ENCODE data around the gene TLR3. TPM values are rescaled to one million over a fixed set of nuclear protein-coding genes. Genes with fewer than 3 reads are reported as not detected.
"Not testable (repeated sequence)": the region's sequence is repeated elsewhere in the genome, so short reads cannot be mapped to it uniquely, and the experiment has no call there.

The TLR3 gene
- total RNA-seq (2014; rRNA removed; shearing (Covaris generic)), result 4.9 and 7.0 TPM in 2 replicates

GRCh38 chr4:186068581-186069348, at the start of gene TLR3:
TLR3 (plus strand) TSS chr4:186069156; CDS start chr4:186076620, 7,464 bp downstream.
- DNase-seq (ENCODE audit: low read depth), result peak; percentile 44

GRCh38 chr4:186019269-186019668, 49.7 kb upstream of the TLR3 start:
- DNase-seq (ENCODE audit: low read depth), result no peak

- no peak for DNase-seq (ENCODE audit: low read depth)
Measured at GRCh38 chr4:186020106-186020792, 48.7 kb upstream of the TLR3 start.

GRCh38 chr4:186020793-186021407, 48.1 kb upstream of the TLR3 start:
- no peak for DNase-seq (ENCODE audit: low read depth)

GRCh38 chr4:186021461-186022167, 47.3 kb upstream of the TLR3 start:
- peak; percentile 28 for DNase-seq (ENCODE audit: low read depth)

GRCh38 chr4:186023975-186024374, 45.0 kb upstream of the TLR3 start:
- DNase-seq (ENCODE audit: low read depth), result no peak

GRCh38 chr4:186024637-186025407, 44.1 kb upstream of the TLR3 start:
- DNase-seq (ENCODE audit: low read depth), result no peak

GRCh38 chr4:186025408-186025690, 43.6 kb upstream of the TLR3 start:
- DNase-seq (ENCODE audit: low read depth), result no peak

- DNase-seq (ENCODE audit: low read depth), result no peak
Measured at GRCh38 chr4:186027405-186027804, 41.6 kb upstream of the TLR3 start.

- DNase-seq (ENCODE audit: low read depth), result no peak
Measured at GRCh38 chr4:186029571-186030398, 39.2 kb upstream of the TLR3 start.

GRCh38 chr4:186030399-186030775, 38.6 kb upstream of the TLR3 start:
- no peak for DNase-seq (ENCODE audit: low read depth)

GRCh38 chr4:186030795-186031194, 38.2 kb upstream of the TLR3 start:
- DNase-seq (ENCODE audit: low read depth), result no peak

GRCh38 chr4:186032259-186032658, 36.7 kb upstream of the TLR3 start:
- DNase-seq (ENCODE audit: low read depth), result no peak

- DNase-seq (ENCODE audit: low read depth), result no peak
Measured at GRCh38 chr4:186033027-186033426, 35.9 kb upstream of the TLR3 start.

- not testable (repeated sequence) for DNase-seq (ENCODE audit: low read depth)
Measured at GRCh38 chr4:186034613-186035012, 34.3 kb upstream of the TLR3 start.

- no peak for DNase-seq (ENCODE audit: low read depth)
Measured at GRCh38 chr4:186036976-186037581, 31.9 kb upstream of the TLR3 start.

GRCh38 chr4:186037692-186038658, 31.0 kb upstream of the TLR3 start:
- DNase-seq (ENCODE audit: low read depth), result peak; percentile 60

- no peak for DNase-seq (ENCODE audit: low read depth)
Measured at GRCh38 chr4:186039697-186040096, 29.3 kb upstream of the TLR3 start.

- DNase-seq (ENCODE audit: low read depth), result no peak
Measured at GRCh38 chr4:186040316-186040715, 28.6 kb upstream of the TLR3 start.

Data from RPMI7951 (cell line).